ENCODE measurements around the gene PBX1.

GRCh38 chr1:164863056-164863455, 304.1 kb downstream of the PBX1 start:
- no peak for TF ChIP-seq YY1 (IDR thresholded peaks at IDR 0.05; ENCODE audit: low read depth, low read length)
- no peak for TF ChIP-seq E2F4 (IDR thresholded peaks at IDR 0.05; ENCODE audit: low read depth, low read length)
- no peak for TF ChIP-seq EGR1 (IDR thresholded peaks at IDR 0.05; ENCODE audit: borderline replicate concordance in 1 of 2, low read depth in 2 of 2, low read length in 2 of 2)
- no peak for TF ChIP-seq PBX3 (IDR thresholded peaks at IDR 0.05; ENCODE audit: insufficient replicate concordance, low read depth, low read length)
- no peak for TF ChIP-seq EZH2 (IDR thresholded peaks at IDR 0.05; ENCODE audit: borderline replicate concordance, control insufficient read depth, low read depth, low read length)
- TF ChIP-seq REST (IDR thresholded peaks at IDR 0.05; ENCODE audit: low read depth, low read length): no peak
- TF ChIP-seq HCFC1 (IDR thresholded peaks at IDR 0.05; ENCODE audit: low read length): no peak
- no peak for TF ChIP-seq GABPA (IDR thresholded peaks at IDR 0.05; ENCODE audit: low read depth)
- no peak for TF ChIP-seq CTCF (IDR thresholded peaks at IDR 0.05 in 2 of 3, conservative IDR thresholded peaks at IDR 0.05 in 1 of 3; ENCODE audit: control insufficient read depth in 2 of 3, extremely low read depth in 1 of 3, insufficient read depth in 1 of 3, low read depth in 3 of 3, low read length in 3 of 3)
- no peak for TF ChIP-seq SP1 (IDR thresholded peaks at IDR 0.05; ENCODE audit: low read depth, low read length)
- TF ChIP-seq POLR2AphosphoS2 (IDR thresholded peaks at IDR 0.05; ENCODE audit: low read depth, low read length): no peak
- no peak for TF ChIP-seq ZNF207 (IDR thresholded peaks at IDR 0.05; ENCODE audit: borderline replicate concordance)
- no peak for TF ChIP-seq POLR2A (IDR thresholded peaks at IDR 0.05; ENCODE audit: low read depth, low read length)
- no peak for TF ChIP-seq EP300 (IDR thresholded peaks at IDR 0.05; ENCODE audit: borderline replicate concordance in 1 of 2, control insufficient read depth in 1 of 2, low read depth in 2 of 2, low read length in 2 of 2)
